ENCODE measurements around the gene SPNS2.
"Not testable (repeated sequence)": the region's sequence is repeated elsewhere in the genome, so short reads cannot be mapped to it uniquely, and the experiment has no call there.

SPNS2 gene

GRCh38 chr17:4566785-4567184 is 68.1 kb downstream of the SPNS2 start:
- DNase-seq (ENCODE audit: low spot score) = peak; percentile 19

GRCh38 chr17:4569591-4569990 is 70.9 kb downstream of the SPNS2 start:
- DNase-seq (ENCODE audit: low spot score) = no peak

GRCh38 chr17:4572131-4572530 is 73.5 kb downstream of the SPNS2 start:
- no peak for DNase-seq (ENCODE audit: low spot score)

GRCh38 chr17:4573115-4573514 is 74.4 kb downstream of the SPNS2 start:
- DNase-seq (ENCODE audit: low spot score) = no peak

GRCh38 chr17:4573669-4574068 is 75.0 kb downstream of the SPNS2 start:
- peak; percentile 27 for DNase-seq (ENCODE audit: low spot score)

GRCh38 chr17:4574448-4575045 is 75.9 kb downstream of the SPNS2 start:
- no peak for DNase-seq (ENCODE audit: low spot score)

GRCh38 chr17:4576161-4576558 is 77.5 kb downstream of the SPNS2 start:
- DNase-seq (ENCODE audit: low spot score) = no peak

- DNase-seq (ENCODE audit: low spot score) = no peak
Measured at GRCh38 chr17:4576729-4577322, 78.1 kb downstream of the SPNS2 start.

- no peak for DNase-seq (ENCODE audit: low spot score)
Measured at GRCh38 chr17:4577386-4577993, 78.8 kb downstream of the SPNS2 start.

GRCh38 chr17:4578349-4578748 is 79.7 kb downstream of the SPNS2 start:
- not testable (repeated sequence) for DNase-seq (ENCODE audit: low spot score)

GRCh38 chr17:4579678-4580077 is 81.0 kb downstream of the SPNS2 start:
- no peak for DNase-seq (ENCODE audit: low spot score)

GRCh38 chr17:4580291-4580690 is 81.6 kb downstream of the SPNS2 start:
- no peak for DNase-seq (ENCODE audit: low spot score)

- no peak for DNase-seq (ENCODE audit: low spot score)
Measured at GRCh38 chr17:4582101-4582501, 83.4 kb downstream of the SPNS2 start.

- DNase-seq (ENCODE audit: low spot score) = no peak
Measured at GRCh38 chr17:4582691-4583090, 84.0 kb downstream of the SPNS2 start.

GRCh38 chr17:4583206-4583605 is 84.5 kb downstream of the SPNS2 start:
- no peak for DNase-seq (ENCODE audit: low spot score)

GRCh38 chr17:4583782-4584100 is 85.1 kb downstream of the SPNS2 start:
- no peak for DNase-seq (ENCODE audit: low spot score)

- no peak for DNase-seq (ENCODE audit: low spot score)
Measured at GRCh38 chr17:4584101-4584916, 85.6 kb downstream of the SPNS2 start, which contains the start of gene SMTNL2. Gene SMTNL2 (plus strand): TSS chr17:4584529. CDS start chr17:4584606, 77 bp downstream.

GRCh38 chr17:4584917-4585637 is 86.4 kb downstream of the SPNS2 start:
- DNase-seq (ENCODE audit: low spot score) = no peak

- no peak for DNase-seq (ENCODE audit: low spot score)
Measured at GRCh38 chr17:4585638-4585994, 86.9 kb downstream of the SPNS2 start.

- no peak for DNase-seq (ENCODE audit: low spot score)
Measured at GRCh38 chr17:4586043-4586442, 87.4 kb downstream of the SPNS2 start.

- DNase-seq (ENCODE audit: low spot score) = no peak
Measured at GRCh38 chr17:4587195-4587594, 88.5 kb downstream of the SPNS2 start.

GRCh38 chr17:4587803-4588202 is 89.1 kb downstream of the SPNS2 start:
- no peak for DNase-seq (ENCODE audit: low spot score)
